Ascending aorta (tissue), 2 donors: ENCODE measurements around the gene IKZF3. TPM values are rescaled to one million over a fixed set of nuclear protein-coding genes. Genes with fewer than 3 reads are reported as not detected.
"Not testable (repeated sequence)": the region's sequence is repeated elsewhere in the genome, so short reads cannot be mapped to it uniquely, and the experiment has no call there.

Experiments used
- DNase-seq, 2 donors: peaks; one replicate each; pipeline ENCODE4 v3.0.0-alpha.2; 2019; ENCODE audit warnings: low spot score in 2 of 2
- H3K27ac ChIP-seq, 2 donors: fragments of 200-600 bp; sonication (generic); one replicate each; pipeline ENCODE4 v1.5.1; 2016 to 2017; ENCODE audit warnings: mild to moderate bottlenecking in 1 of 2
- H3K27me3 ChIP-seq: fragments of 200-600 bp; sonication (generic); one replicate; pipeline ENCODE4 v1.5.1; 2017
- H3K36me3 ChIP-seq, 2 donors: fragments of 200-600 bp; sonication (generic); one replicate each; pipeline ENCODE4 v1.5.1; 2016
- H3K4me1 ChIP-seq, 2 donors: fragments of 200-600 bp; sonication (generic); one replicate each; pipeline ENCODE4 v1.5.1; 2016 to 2017; ENCODE audit warnings: mild to moderate bottlenecking in 1 of 2
- H3K4me3 ChIP-seq, 2 donors: fragments of 200-600 bp; sonication (generic); one replicate each; pipeline ENCODE4 v1.5.1; 2016 to 2017; ENCODE audit warnings: mild to moderate bottlenecking in 1 of 2
- H3K9me3 ChIP-seq, 2 donors: fragments of 200-600 bp; sonication (generic); one replicate each; pipeline ENCODE4 v1.5.1; 2016
- CTCF ChIP-seq, 3 experiments: fragments of 200-600 bp in 2 of 3; fragments of 450-650 bp in 1 of 3; sonication (generic) in 2 of 3; IDR thresholded peaks; one replicate each; pipeline ENCODE4 v1.5.1; 2016 to 2019; ENCODE audit warnings: antibody characterized with exemption in 3 of 3, mild to moderate bottlenecking in 1 of 3, moderate library complexity in 1 of 3
- intact Hi-C: fragments of 100-400 bp; cut with DNase I; formaldehyde crosslinking; loops from one replicate; pipeline ENCODE4 v1.15.1; 2023
- total RNA-seq: library from RNA; depleted of rRNA; stranded (reverse); fragments of >200 nt; gene quantifications from one replicate; pipeline ENCODE4 v1.1.0, GENCODE V29; 2016

The IKZF3 gene
- total RNA-seq, 1 donor from 2014 or later, result 1.5 TPM

GRCh38 chr17:39714234-39714633, 149.9 kb downstream of the IKZF3 start:
- no peak for TF ChIP-seq CTCF (IDR thresholded peaks at IDR 0.05)
- Histone ChIP-seq H3K4me3 (no peak overlapping the region), H3K9me3 (no peaks in the 10 kb centered on the region), H3K27ac (no peak overlapping the region), H3K36me3 (peaks cover 78 to 96% of the 10 kb centered on the region in 2 donors), H3K27me3 (no peaks in the 10 kb centered on the region), H3K4me1 (no peaks in the 10 kb centered on the region)
- no peak for DNase-seq
- intact Hi-C loops, result no loop called here

- H3K36me3 ChIP-seq, result peaks cover 89 to 96% of the 10 kb centered on the region in 2 donors
- H3K27me3 ChIP-seq, result no peaks in the 10 kb centered on the region
- no peaks in the 10 kb centered on the region for H3K9me3 ChIP-seq
- TF ChIP-seq CTCF (IDR thresholded peaks at IDR 0.05), result no peak
- H3K4me1 ChIP-seq, result peaks cover 0 to 2% of the 10 kb centered on the region in 2 donors
- intact Hi-C loops, result no loop called here
- DNase-seq, result no peak
- no peak overlapping the region for H3K4me3 ChIP-seq
- no peak overlapping the region for H3K27ac ChIP-seq
Measured at GRCh38 chr17:39711851-39712250, 152.3 kb downstream of the IKZF3 start.

DNA sequence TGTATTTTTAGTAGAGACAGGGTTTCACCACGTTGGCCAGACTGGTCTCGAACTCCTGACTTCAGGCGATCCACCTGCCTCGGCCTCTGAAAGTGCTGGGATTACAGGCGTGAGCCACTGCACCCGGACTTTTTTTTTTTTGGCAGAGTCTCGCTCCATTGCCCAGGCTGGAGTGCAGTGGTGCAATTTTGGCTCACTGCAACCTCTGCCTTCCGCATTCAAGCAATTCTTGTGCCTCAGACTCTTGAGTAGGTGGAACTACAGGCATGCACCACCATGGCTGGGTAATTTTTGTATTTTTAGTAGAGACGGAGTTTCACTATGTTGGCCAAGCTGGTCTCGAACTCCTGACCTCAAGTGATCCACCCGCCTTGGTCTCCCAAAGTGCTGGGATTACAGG, 153.0 kb downstream of the IKZF3 start:
- DNase-seq, H3K9me3 ChIP-seq, H3K4me3 ChIP-seq, intact Hi-C loops, H3K4me1 ChIP-seq, H3K27ac ChIP-seq, H3K27me3 ChIP-seq: not testable (repeated sequence)
- peaks cover 82 to 89% of the 10 kb centered on the region in 2 donors for H3K36me3 ChIP-seq

DNA sequence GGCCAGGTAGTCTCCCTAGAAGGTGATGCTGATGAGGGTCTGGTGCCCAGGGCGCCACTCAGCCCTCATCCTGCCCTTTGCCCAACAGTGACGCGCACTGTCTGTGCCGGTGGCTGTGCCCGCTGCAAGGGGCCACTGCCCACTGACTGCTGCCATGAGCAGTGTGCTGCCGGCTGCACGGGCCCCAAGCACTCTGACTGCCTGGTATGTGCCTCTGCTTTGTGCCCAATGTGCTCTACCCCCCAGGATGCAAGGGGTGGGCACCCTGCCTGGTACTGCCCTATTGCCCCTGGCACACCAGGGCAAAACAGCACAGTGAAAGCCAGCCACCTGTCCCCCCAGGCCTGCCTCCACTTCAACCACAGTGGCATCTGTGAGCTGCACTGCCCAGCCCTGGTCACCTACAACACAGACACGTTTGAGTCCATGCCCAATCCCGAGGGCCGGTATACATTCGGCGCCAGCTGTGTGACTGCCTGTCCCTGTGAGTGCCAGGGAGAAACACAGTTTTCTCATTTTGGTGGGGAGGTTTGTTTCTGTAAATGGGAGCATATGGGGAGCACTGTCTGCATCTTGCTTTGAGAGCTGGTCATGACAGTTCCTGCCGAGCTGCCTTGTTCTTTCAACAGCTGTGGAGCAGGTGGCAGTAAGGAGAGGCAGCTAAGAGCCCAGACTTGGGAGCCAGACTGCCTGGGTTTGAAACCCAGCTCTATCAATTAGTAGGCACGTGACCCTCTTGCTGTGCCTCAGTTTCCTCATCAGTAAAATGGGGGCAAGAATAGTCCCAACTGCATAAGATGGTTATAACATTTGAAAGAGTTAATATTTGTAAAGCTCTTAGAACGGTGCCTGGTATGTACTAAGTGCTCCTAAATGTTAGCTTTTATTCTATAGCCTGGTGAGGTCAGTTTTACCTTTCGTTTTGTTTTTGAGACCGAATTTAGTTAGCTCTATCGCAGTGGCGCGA, 153.8 kb downstream of the IKZF3 start:
- Histone ChIP-seq H3K4me1 (peaks cover 7 to 18% of the 10 kb centered on the region in 2 donors), H3K27me3 (no peaks in the 10 kb centered on the region), H3K36me3 (peaks cover 74 to 81% of the 10 kb centered on the region in 2 donors), H3K4me3 (no peak overlapping the region), H3K27ac (no peak overlapping the region), H3K9me3 (no peaks in the 10 kb centered on the region)
- intact Hi-C loops, result no loop called here
- DNase-seq, result no peak
- TF ChIP-seq CTCF (IDR thresholded peaks at IDR 0.05), result no peak

GRCh38 chr17:39709319-39709997, 154.7 kb downstream of the IKZF3 start:
- Histone ChIP-seq H3K4me3 (no peak overlapping the region), H3K4me1 (peaks cover 7 to 25% of the 10 kb centered on the region in 2 donors), H3K27me3 (no peaks in the 10 kb centered on the region), H3K27ac (no peak overlapping the region), H3K9me3 (no peaks in the 10 kb centered on the region), H3K36me3 (peaks cover 69 to 72% of the 10 kb centered on the region in 2 donors)
- TF ChIP-seq CTCF (IDR thresholded peaks at IDR 0.05), result no peak
- DNase-seq, result no peak
- intact Hi-C loops, result no loop called here

Other genes starting within 250 kb of the IKZF3 start
- 2.4 TPM for gene PPP1R1B, start 237.4 kb downstream of the IKZF3 start, total RNA-seq
- gene STARD3, start 227.2 kb downstream of the IKZF3 start, total RNA-seq, result 87.6 TPM
- not detected for gene TCAP, start 199.0 kb downstream of the IKZF3 start, total RNA-seq
- gene PNMT, start 195.9 kb downstream of the IKZF3 start, total RNA-seq, result 5.1 TPM
- 29.5 TPM for gene PGAP3, start 176.3 kb downstream of the IKZF3 start, total RNA-seq
- gene ERBB2, start 164.2 kb downstream of the IKZF3 start, total RNA-seq, result 124 TPM
- 64.2 TPM for gene MIEN1, start 133.8 kb downstream of the IKZF3 start, total RNA-seq
- 1.6 TPM for gene GRB7, start 126.4 kb downstream of the IKZF3 start, total RNA-seq
- not detected for gene ZPBP2, start 3.9 kb upstream of the IKZF3 start, total RNA-seq
- gene GSDMB, start 54.3 kb upstream of the IKZF3 start, total RNA-seq, result 6.9 TPM
- 32.2 TPM for gene ORMDL3, start 63.3 kb upstream of the IKZF3 start, total RNA-seq
- gene LRRC3C, start 63.4 kb upstream of the IKZF3 start, total RNA-seq, result not detected
- gene GSDMA, start 98.7 kb upstream of the IKZF3 start, total RNA-seq, result not detected
- gene PSMD3, start 116.5 kb upstream of the IKZF3 start, total RNA-seq, result 93.1 TPM
- 0.43 TPM for gene CSF3, start 151.1 kb upstream of the IKZF3 start, total RNA-seq
- 176 TPM for gene MED24, start 190.1 kb upstream of the IKZF3 start, total RNA-seq
- 35.4 TPM for gene THRA, start 198.7 kb upstream of the IKZF3 start, total RNA-seq
- 0.43 TPM for gene NR1D1, start 236.3 kb upstream of the IKZF3 start, total RNA-seq